IMR-90 (cell line): ENCODE results near the gene TBRG4.

Experiments
- BHLHE40 ChIP-seq: fragments of 150-350 bp; IDR thresholded peaks from 2 replicates; pipeline ENCODE4 v1.6.1; 2016; ENCODE audit warnings: mild to moderate bottlenecking, low read depth, low read length
- CEBPB ChIP-seq: IDR thresholded peaks from 2 replicates; pipeline ENCODE4 v1.6.1; 2012; ENCODE audit warnings: low read depth, low read length, improper control_type of control experiment
- CHD1 ChIP-seq: IDR thresholded peaks from 2 replicates; pipeline ENCODE4 v1.6.1; 2012; ENCODE audit warnings: low read depth, low read length, improper control_type of control experiment
- FOS ChIP-seq: fragments of 150-350 bp; IDR thresholded peaks from 2 replicates; pipeline ENCODE4 v1.6.1; 2016; ENCODE audit warnings: low read depth, low read length
- MAFK ChIP-seq: IDR thresholded peaks from 2 replicates; pipeline ENCODE4 v1.6.1; 2012; ENCODE audit warnings: low read depth, low read length, improper control_type of control experiment
- MAZ ChIP-seq: IDR thresholded peaks from 2 replicates; pipeline ENCODE4 v1.6.1; 2012; ENCODE audit warnings: low read depth, mild to moderate bottlenecking, low read length, improper control_type of control experiment, moderate library complexity, borderline replicate concordance
- POLR2A ChIP-seq: IDR thresholded peaks from 2 replicates; pipeline ENCODE4 v1.6.1; 2012; ENCODE audit warnings: mild to moderate bottlenecking, low read depth, low read length
- RAD21 ChIP-seq: IDR thresholded peaks from 2 replicates; pipeline ENCODE4 v1.6.1; 2012; ENCODE audit warnings: low read length, improper control_type of control experiment
- SMC3 ChIP-seq: fragments of 150-350 bp; IDR thresholded peaks from 2 replicates; pipeline ENCODE4 v1.6.1; 2016; ENCODE audit warnings: low read depth, mild to moderate bottlenecking, antibody characterized with exemption, low read length, moderate library complexity
- TF ChIP-seq, protein P1 (sequence below): conservative IDR thresholded peaks from 2 replicates; pipeline ENCODE4 v1.5.1; 2012; ENCODE audit warnings: mild to moderate bottlenecking, low read depth, low read length, improper control_type of control experiment
- TF ChIP-seq, protein P2 (sequence below): fragments of 150-350 bp; IDR thresholded peaks from 2 replicates; pipeline ENCODE4 v1.6.1; 2017; ENCODE audit warnings: mild to moderate bottlenecking, antibody characterized with exemption, low read length, low read depth

DNA sequence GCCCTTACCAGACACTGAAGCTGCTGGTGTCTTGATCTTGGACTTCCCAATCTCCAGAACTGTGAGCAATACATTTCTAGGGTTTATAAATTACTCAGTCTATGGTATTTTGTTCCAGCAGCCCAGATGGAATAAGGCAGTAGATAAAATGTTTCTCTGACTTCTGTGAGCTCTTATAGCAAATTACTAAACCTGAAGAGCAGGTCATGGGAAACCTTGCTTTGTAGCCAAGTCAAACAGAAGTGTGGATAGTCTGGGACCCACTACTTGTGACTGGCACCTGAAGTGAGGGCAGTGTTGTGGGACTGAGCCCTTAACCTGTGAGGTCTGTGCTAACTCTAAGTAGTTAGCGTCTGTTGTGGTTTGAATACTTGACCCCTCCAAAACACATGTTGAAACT is 4.6 kb upstream of the TBRG4 start:
- no peak for TF ChIP-seq CHD1
- TF ChIP-seq, protein P1, sequence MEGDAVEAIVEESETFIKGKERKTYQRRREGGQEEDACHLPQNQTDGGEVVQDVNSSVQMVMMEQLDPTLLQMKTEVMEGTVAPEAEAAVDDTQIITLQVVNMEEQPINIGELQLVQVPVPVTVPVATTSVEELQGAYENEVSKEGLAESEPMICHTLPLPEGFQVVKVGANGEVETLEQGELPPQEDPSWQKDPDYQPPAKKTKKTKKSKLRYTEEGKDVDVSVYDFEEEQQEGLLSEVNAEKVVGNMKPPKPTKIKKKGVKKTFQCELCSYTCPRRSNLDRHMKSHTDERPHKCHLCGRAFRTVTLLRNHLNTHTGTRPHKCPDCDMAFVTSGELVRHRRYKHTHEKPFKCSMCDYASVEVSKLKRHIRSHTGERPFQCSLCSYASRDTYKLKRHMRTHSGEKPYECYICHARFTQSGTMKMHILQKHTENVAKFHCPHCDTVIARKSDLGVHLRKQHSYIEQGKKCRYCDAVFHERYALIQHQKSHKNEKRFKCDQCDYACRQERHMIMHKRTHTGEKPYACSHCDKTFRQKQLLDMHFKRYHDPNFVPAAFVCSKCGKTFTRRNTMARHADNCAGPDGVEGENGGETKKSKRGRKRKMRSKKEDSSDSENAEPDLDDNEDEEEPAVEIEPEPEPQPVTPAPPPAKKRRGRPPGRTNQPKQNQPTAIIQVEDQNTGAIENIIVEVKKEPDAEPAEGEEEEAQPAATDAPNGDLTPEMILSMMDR = no peak
- no peak for TF ChIP-seq MAZ
- TF ChIP-seq CEBPB = no peak
- no peak for TF ChIP-seq FOS
- TF ChIP-seq, protein P2, sequence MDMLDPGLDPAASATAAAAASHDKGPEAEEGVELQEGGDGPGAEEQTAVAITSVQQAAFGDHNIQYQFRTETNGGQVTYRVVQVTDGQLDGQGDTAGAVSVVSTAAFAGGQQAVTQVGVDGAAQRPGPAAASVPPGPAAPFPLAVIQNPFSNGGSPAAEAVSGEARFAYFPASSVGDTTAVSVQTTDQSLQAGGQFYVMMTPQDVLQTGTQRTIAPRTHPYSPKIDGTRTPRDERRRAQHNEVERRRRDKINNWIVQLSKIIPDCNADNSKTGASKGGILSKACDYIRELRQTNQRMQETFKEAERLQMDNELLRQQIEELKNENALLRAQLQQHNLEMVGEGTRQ = no peak
- no peak for TF ChIP-seq POLR2A
- no peak for TF ChIP-seq SMC3
- no peak for TF ChIP-seq MAFK
- TF ChIP-seq RAD21 = no peak
- TF ChIP-seq BHLHE40 = no peak
